Measurements from ENCODE around the gene TAF12.
"Not testable (repeated sequence)": the region's sequence is repeated elsewhere in the genome, so short reads cannot be mapped to it uniquely, and the experiment has no call there.

The TAF12 gene

DNA sequence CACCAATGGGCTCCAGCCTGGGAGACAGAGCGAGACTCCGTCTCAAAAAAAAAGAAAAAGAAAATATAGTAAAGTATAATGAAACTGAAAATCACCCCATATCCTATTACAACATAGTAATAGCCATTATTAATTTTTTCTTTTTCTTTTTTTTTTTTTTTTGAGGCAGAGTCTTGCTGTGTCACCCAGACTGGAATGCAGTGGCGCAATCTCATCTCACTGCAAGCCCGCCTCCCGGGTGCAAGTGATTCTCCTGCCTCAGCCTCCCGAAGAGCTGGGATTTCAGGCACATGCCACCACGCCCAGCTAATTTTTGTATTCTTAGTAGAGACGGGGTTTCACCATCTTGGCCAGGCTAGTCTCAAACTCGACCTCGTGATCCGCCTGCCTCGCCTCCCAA, 70.0 kb downstream of the TAF12 start:
- not testable (repeated sequence) for H3K27me3 ChIP-seq (ENCODE audit: control insufficient read depth in 2 of 2, insufficient read depth in 2 of 2, low read length in 2 of 2); H3K4me3 ChIP-seq (ENCODE audit: low read length in 2 of 2); H3K4me1 ChIP-seq (ENCODE audit: control insufficient read depth in 2 of 2, insufficient read depth in 2 of 2, low read length in 2 of 2); H3K9ac ChIP-seq (ENCODE audit: low read depth in 1 of 2, low read length in 2 of 2); H3K27ac ChIP-seq (ENCODE audit: low read depth in 2 of 2, low read length in 2 of 2); H3K9me3 ChIP-seq (ENCODE audit: control insufficient read depth in 2 of 2, low read length in 2 of 2)
- H3K36me3 ChIP-seq (ENCODE audit: control insufficient read depth in 2 of 2, insufficient read depth in 2 of 2, low read length in 2 of 2): peaks cover 26 to 46% of the 10 kb centered on the region in 2 donors

DNA sequence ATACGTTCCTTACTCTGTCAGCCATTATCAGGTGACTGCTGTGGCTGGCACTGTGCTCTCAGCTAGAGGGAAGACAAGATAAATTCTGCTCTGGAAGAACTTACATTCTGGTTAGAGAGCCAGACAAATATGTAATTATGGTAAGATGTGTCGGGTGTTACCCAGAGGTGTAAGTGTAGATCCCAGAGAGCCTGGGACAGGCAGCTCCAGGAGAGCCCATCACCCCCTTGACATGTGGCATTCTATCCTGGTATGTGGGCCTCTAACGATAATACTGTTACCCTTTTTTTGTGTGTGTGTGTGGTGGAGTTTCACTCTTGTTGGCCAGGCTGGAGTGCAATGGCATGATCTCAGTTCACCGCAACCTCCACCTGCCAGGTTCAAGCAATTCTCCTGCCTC, 71.0 kb downstream of the TAF12 start:
- H3K9ac ChIP-seq (ENCODE audit: low read depth in 1 of 2, low read length in 2 of 2): no peak overlapping the region
- H3K27me3 ChIP-seq (ENCODE audit: control insufficient read depth in 2 of 2, insufficient read depth in 2 of 2, low read length in 2 of 2): no peaks in the 10 kb centered on the region
- H3K9me3 ChIP-seq (ENCODE audit: control insufficient read depth in 2 of 2, low read length in 2 of 2): no peaks in the 10 kb centered on the region
- no peak overlapping the region for H3K4me3 ChIP-seq (ENCODE audit: low read length in 2 of 2)
- H3K36me3 ChIP-seq (ENCODE audit: control insufficient read depth in 2 of 2, insufficient read depth in 2 of 2, low read length in 2 of 2): peaks cover 22 to 45% of the 10 kb centered on the region in 2 donors
- no peak overlapping the region for H3K27ac ChIP-seq (ENCODE audit: low read depth in 2 of 2, low read length in 2 of 2)
- H3K4me1 ChIP-seq (ENCODE audit: control insufficient read depth in 2 of 2, insufficient read depth in 2 of 2, low read length in 2 of 2): no peaks in the 10 kb centered on the region

DNA sequence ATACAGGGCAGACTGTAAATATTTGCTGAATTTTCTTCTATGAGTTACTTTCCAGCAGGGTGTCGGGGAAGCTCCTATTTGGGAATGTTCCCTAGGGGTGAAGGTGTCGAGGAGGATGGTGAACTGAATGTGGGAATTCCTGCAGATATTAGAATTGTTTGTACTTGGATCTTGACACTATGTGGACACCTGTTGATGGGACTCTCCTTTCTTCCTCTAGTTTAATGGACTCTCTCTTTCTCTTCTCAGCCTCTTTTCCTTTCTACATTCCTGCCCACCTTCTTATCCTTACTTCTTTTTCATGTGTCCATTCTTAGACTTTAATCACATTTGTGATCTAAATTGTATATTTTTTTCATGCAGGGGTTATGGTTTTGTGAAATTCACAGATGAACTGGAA, 75.9 kb downstream of the TAF12 start:
- peaks cover 38 to 55% of the 10 kb centered on the region in 2 donors for H3K36me3 ChIP-seq (ENCODE audit: control insufficient read depth in 2 of 2, insufficient read depth in 2 of 2, low read length in 2 of 2)
- no peaks in the 10 kb centered on the region for H3K27me3 ChIP-seq (ENCODE audit: control insufficient read depth in 2 of 2, insufficient read depth in 2 of 2, low read length in 2 of 2)
- H3K4me3 ChIP-seq (ENCODE audit: low read length in 2 of 2): no peak overlapping the region
- H3K9ac ChIP-seq (ENCODE audit: low read depth in 1 of 2, low read length in 2 of 2): no peak overlapping the region
- no peaks in the 10 kb centered on the region for H3K4me1 ChIP-seq (ENCODE audit: control insufficient read depth in 2 of 2, insufficient read depth in 2 of 2, low read length in 2 of 2)
- no peak overlapping the region for H3K27ac ChIP-seq (ENCODE audit: low read depth in 2 of 2, low read length in 2 of 2)
- H3K9me3 ChIP-seq (ENCODE audit: control insufficient read depth in 2 of 2, low read length in 2 of 2): no peaks in the 10 kb centered on the region

DNA sequence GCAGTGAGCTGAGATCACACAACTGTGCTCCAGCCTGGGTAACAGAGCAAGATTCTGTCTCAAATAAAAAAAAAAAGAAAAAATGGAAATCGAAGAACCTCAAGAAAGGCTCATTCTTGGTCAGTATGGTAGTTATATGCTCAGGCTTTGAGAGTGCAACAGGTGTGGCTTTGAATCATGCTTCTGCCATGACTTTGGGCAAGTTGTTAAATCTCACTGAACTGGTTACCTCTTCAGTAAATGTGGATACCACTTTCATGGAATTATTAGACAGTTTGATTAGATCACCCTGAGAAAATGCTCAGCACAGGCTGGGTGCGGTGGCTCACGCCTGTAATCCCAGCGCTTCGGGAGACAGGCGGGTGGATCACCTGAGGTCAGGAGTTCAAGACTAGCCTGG, 77.1 kb downstream of the TAF12 start:
- no peak overlapping the region for H3K9ac ChIP-seq (ENCODE audit: low read depth in 1 of 2, low read length in 2 of 2)
- H3K27ac ChIP-seq (ENCODE audit: low read depth in 2 of 2, low read length in 2 of 2): no peak overlapping the region
- H3K4me3 ChIP-seq (ENCODE audit: low read length in 2 of 2): no peak overlapping the region
- no peaks in the 10 kb centered on the region for H3K4me1 ChIP-seq (ENCODE audit: control insufficient read depth in 2 of 2, insufficient read depth in 2 of 2, low read length in 2 of 2)
- H3K9me3 ChIP-seq (ENCODE audit: control insufficient read depth in 2 of 2, low read length in 2 of 2): no peaks in the 10 kb centered on the region
- peaks cover 38 to 57% of the 10 kb centered on the region in 2 donors for H3K36me3 ChIP-seq (ENCODE audit: control insufficient read depth in 2 of 2, insufficient read depth in 2 of 2, low read length in 2 of 2)
- no peaks in the 10 kb centered on the region for H3K27me3 ChIP-seq (ENCODE audit: control insufficient read depth in 2 of 2, insufficient read depth in 2 of 2, low read length in 2 of 2)

DNA sequence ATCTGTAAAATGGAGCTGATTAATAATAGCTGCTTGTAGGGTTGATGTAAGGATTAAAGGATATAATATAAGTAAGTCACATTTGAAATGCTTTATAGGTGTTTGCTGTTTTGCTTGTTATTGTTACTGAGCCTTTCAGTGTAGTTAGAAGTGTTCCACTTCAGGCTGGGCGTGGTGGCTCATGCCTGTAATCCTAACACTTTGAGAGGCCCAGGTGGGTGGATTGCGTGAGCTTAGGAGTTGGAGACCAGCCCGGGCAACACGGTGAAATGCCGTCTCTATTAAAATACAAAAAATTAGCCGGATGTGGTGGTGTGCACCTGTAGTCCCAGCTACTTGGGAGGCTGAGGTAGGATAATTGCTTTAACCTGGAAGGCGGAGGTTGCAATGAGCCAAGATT, 77.8 kb downstream of the TAF12 start:
- no peak overlapping the region for H3K4me3 ChIP-seq (ENCODE audit: low read length in 2 of 2)
- no peaks in the 10 kb centered on the region for H3K9me3 ChIP-seq (ENCODE audit: control insufficient read depth in 2 of 2, low read length in 2 of 2)
- no peak overlapping the region for H3K27ac ChIP-seq (ENCODE audit: low read depth in 2 of 2, low read length in 2 of 2)
- peaks cover 42 to 60% of the 10 kb centered on the region in 2 donors for H3K36me3 ChIP-seq (ENCODE audit: control insufficient read depth in 2 of 2, insufficient read depth in 2 of 2, low read length in 2 of 2)
- H3K9ac ChIP-seq (ENCODE audit: low read depth in 1 of 2, low read length in 2 of 2): no peak overlapping the region
- H3K27me3 ChIP-seq (ENCODE audit: control insufficient read depth in 2 of 2, insufficient read depth in 2 of 2, low read length in 2 of 2): no peaks in the 10 kb centered on the region
- H3K4me1 ChIP-seq (ENCODE audit: control insufficient read depth in 2 of 2, insufficient read depth in 2 of 2, low read length in 2 of 2): no peaks in the 10 kb centered on the region

DNA sequence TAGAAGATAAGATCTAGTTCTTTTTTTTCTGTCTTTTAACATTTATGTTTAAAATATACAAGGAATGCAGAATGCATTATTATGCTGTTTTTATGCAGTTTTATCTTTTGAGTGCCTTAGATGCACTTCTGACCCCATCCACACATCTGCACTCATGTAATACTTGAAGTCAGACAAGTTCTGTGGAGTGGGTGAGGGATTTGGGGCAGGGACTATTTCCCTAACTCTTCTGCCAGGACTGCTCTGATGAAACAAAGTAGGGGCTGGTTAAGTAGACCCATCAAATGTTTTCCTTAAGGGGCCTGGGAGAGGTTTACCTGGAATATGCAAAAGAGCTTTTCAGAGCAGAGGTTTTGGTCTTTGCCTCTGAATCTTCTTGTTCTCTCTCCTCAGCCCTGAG, 78.6 kb downstream of the TAF12 start:
- Histone ChIP-seq H3K27ac (ENCODE audit: low read depth in 2 of 2, low read length in 2 of 2) (no peak overlapping the region), H3K36me3 (ENCODE audit: control insufficient read depth in 2 of 2, insufficient read depth in 2 of 2, low read length in 2 of 2) (peaks cover 42 to 65% of the 10 kb centered on the region in 2 donors)

DNA sequence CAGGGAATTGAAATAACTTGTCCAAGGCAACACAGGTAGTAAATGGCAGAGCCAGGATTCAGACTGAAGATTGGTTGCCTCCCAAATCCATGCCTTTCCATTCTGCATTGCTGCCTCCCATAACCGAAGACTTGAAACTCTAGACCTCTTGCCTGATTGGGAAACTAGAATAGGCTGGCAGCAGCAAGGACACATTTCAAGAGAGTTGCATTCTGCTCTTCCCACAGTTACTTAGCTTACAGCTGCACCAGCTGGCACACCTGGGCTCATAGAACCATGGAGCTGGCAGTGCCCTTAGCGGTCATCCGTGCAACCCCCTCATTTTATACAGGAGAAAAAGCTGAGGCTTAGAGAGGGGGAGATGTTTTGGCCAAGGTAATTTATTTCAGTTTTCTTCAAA, 82.0 kb downstream of the TAF12 start:
- Histone ChIP-seq H3K9ac (ENCODE audit: low read depth in 1 of 2, low read length in 2 of 2) (no peak overlapping the region), H3K4me3 (ENCODE audit: low read length in 2 of 2) (no peak overlapping the region), H3K9me3 (ENCODE audit: control insufficient read depth in 2 of 2, low read length in 2 of 2) (no peaks in the 10 kb centered on the region), H3K27ac (ENCODE audit: low read depth in 2 of 2, low read length in 2 of 2) (no peak overlapping the region), H3K4me1 (ENCODE audit: control insufficient read depth in 2 of 2, insufficient read depth in 2 of 2, low read length in 2 of 2) (no peaks in the 10 kb centered on the region), H3K36me3 (ENCODE audit: control insufficient read depth in 2 of 2, insufficient read depth in 2 of 2, low read length in 2 of 2) (peaks cover 27 to 45% of the 10 kb centered on the region in 2 donors), H3K27me3 (ENCODE audit: control insufficient read depth in 2 of 2, insufficient read depth in 2 of 2, low read length in 2 of 2) (no peaks in the 10 kb centered on the region)

More for the DNA sequence above, 78.6 kb downstream of the TAF12 start:
- no peaks in the 10 kb centered on the region for H3K9me3 ChIP-seq (ENCODE audit: control insufficient read depth in 2 of 2, low read length in 2 of 2)
- no peaks in the 10 kb centered on the region for H3K27me3 ChIP-seq (ENCODE audit: control insufficient read depth in 2 of 2, insufficient read depth in 2 of 2, low read length in 2 of 2)
- no peak overlapping the region for H3K4me3 ChIP-seq (ENCODE audit: low read length in 2 of 2)
- H3K4me1 ChIP-seq (ENCODE audit: control insufficient read depth in 2 of 2, insufficient read depth in 2 of 2, low read length in 2 of 2): no peaks in the 10 kb centered on the region
- no peak overlapping the region for H3K9ac ChIP-seq (ENCODE audit: low read depth in 1 of 2, low read length in 2 of 2)
